ENCODE data around the gene SPAG9.
"Not testable (repeated sequence)": the region's sequence is repeated elsewhere in the genome, so short reads cannot be mapped to it uniquely, and the experiment has no call there.

SPAG9 gene

GRCh38 chr17:51135956-51136355 is 15.3 kb upstream of the SPAG9 start:
- DNase-seq: no peak

- DNase-seq: no peak
Measured at GRCh38 chr17:51133365-51133764, 12.7 kb upstream of the SPAG9 start.

GRCh38 chr17:51132964-51133319 is 12.3 kb upstream of the SPAG9 start:
- no peak for DNase-seq

- peak; percentile 40 for DNase-seq
Measured at GRCh38 chr17:51128076-51128475, 7.4 kb upstream of the SPAG9 start.

GRCh38 chr17:51124640-51125503 is 4.2 kb upstream of the SPAG9 start:
- DNase-seq: no peak

- not testable (repeated sequence) for DNase-seq
Measured at GRCh38 chr17:51122473-51123115, 1.9 kb upstream of the SPAG9 start.

- DNase-seq: peak; percentile 86
Measured at GRCh38 chr17:51121620-51122472, 1.2 kb upstream of the SPAG9 start.

- DNase-seq: peak; percentile 31
Measured at GRCh38 chr17:51120357-51120738, 320 bp downstream of the SPAG9 start.

GRCh38 chr17:51119415-51120356 is 982 bp downstream of the SPAG9 start:
- peak; percentile 25 for DNase-seq

GRCh38 chr17:51118330-51119195 is 2.1 kb downstream of the SPAG9 start:
- DNase-seq: no peak

GRCh38 chr17:51115179-51115578 is 5.5 kb downstream of the SPAG9 start:
- no peak for DNase-seq

GRCh38 chr17:51112303-51113222 is 8.1 kb downstream of the SPAG9 start:
- DNase-seq: peak; percentile 6

- DNase-seq: peak; percentile 54
Measured at GRCh38 chr17:51107778-51108177, 12.9 kb downstream of the SPAG9 start.

GRCh38 chr17:51103451-51103850 is 17.2 kb downstream of the SPAG9 start:
- DNase-seq: no peak

GRCh38 chr17:51103050-51103449 is 17.6 kb downstream of the SPAG9 start:
- DNase-seq: no peak

- DNase-seq: no peak
Measured at GRCh38 chr17:51097708-51098446, 22.8 kb downstream of the SPAG9 start.

- no peak for DNase-seq
Measured at GRCh38 chr17:51091635-51092034, 29.0 kb downstream of the SPAG9 start.

- not testable (repeated sequence) for DNase-seq
Measured at GRCh38 chr17:51088868-51089267, 31.8 kb downstream of the SPAG9 start.

- no peak for DNase-seq
Measured at GRCh38 chr17:51088287-51088686, 32.4 kb downstream of the SPAG9 start.
